H9 (cell line): ENCODE measurements around the gene SETD1A. TPM values are rescaled to one million over a fixed set of nuclear protein-coding genes. Genes with fewer than 3 reads are reported as not detected.
A peak's percentile ranks its signal among the peaks of the same experiment; 100 is the strongest.

Source experiments
- DNase-seq: peaks from one replicate; pipeline ENCODE4 v3.0.0-alpha.2; 2017
- H2AFZ ChIP-seq: one replicate; pipeline ENCODE4 v1.6.1; 2013; ENCODE audit warnings: mild to moderate bottlenecking, low read length, control low read depth, moderate library complexity
- H2AK5ac ChIP-seq: 2 replicates; pipeline ENCODE4 v1.6.1; 2013; ENCODE audit warnings: low read length, control low read depth, mixed read lengths; ENCODE audit not compliant: insufficient read length
- H2BK120ac ChIP-seq: one replicate; pipeline ENCODE4 v1.6.1; 2013; ENCODE audit warnings: low read depth, mild to moderate bottlenecking, low read length, control low read depth, inconsistent platforms; ENCODE audit not compliant: poor library complexity, severe bottlenecking
- H2BK12ac ChIP-seq: 2 replicates; pipeline ENCODE4 v1.6.1; 2013; ENCODE audit warnings: low read length, control low read depth, mixed read lengths, low read depth; ENCODE audit not compliant: insufficient read length
- H2BK15ac ChIP-seq: 2 replicates; pipeline ENCODE4 v1.6.1; 2013; ENCODE audit warnings: low read depth, low read length, control low read depth
- H2BK20ac ChIP-seq: one replicate; pipeline ENCODE4 v1.6.1; 2013; ENCODE audit warnings: low read depth, mild to moderate bottlenecking, low read length, control low read depth, inconsistent platforms; ENCODE audit not compliant: poor library complexity, severe bottlenecking
- H2BK5ac ChIP-seq: 2 replicates; pipeline ENCODE4 v1.6.1; 2013; ENCODE audit warnings: low read length, control low read depth, mixed read lengths; ENCODE audit not compliant: insufficient read length
- H3K14ac ChIP-seq: 2 replicates; pipeline ENCODE4 v1.6.1; 2013; ENCODE audit warnings: low read length, control low read depth; ENCODE audit not compliant: insufficient read depth
- H3K18ac ChIP-seq: 2 replicates; pipeline ENCODE4 v1.6.1; 2013; ENCODE audit warnings: low read depth, mild to moderate bottlenecking, mixed read lengths, low read length, control low read depth; ENCODE audit not compliant: insufficient read length
- H3K23ac ChIP-seq: 2 replicates; pipeline ENCODE4 v1.6.1; 2013; ENCODE audit warnings: low read length, control low read depth, mixed read lengths, low read depth; ENCODE audit not compliant: insufficient read length
- H3K23me2 ChIP-seq: 2 replicates; pipeline ENCODE4 v1.6.1; 2013; ENCODE audit warnings: low read depth, mild to moderate bottlenecking, mixed read lengths, low read length, control low read depth; ENCODE audit not compliant: insufficient read length, poor library complexity, severe bottlenecking
- H3K27ac ChIP-seq: 2 replicates; pipeline ENCODE4 v1.5.1; 2013; ENCODE audit warnings: low read length, control low read depth, mixed read lengths, low read depth; ENCODE audit not compliant: insufficient read length
- H3K27me3 ChIP-seq: 2 replicates; pipeline ENCODE4 v1.6.1; 2013; ENCODE audit warnings: low read length, control low read depth, inconsistent platforms; ENCODE audit not compliant: insufficient read depth
- H3K4ac ChIP-seq: 2 replicates; pipeline ENCODE4 v1.6.1; 2013; ENCODE audit warnings: low read depth, mild to moderate bottlenecking, control low read depth, inconsistent platforms, low read length, moderate library complexity
- H3K4me1 ChIP-seq: 2 replicates; pipeline ENCODE4 v1.6.1; 2013; ENCODE audit warnings: low read length, control low read depth, inconsistent platforms; ENCODE audit not compliant: insufficient read depth
- H3K4me2 ChIP-seq: 2 replicates; pipeline ENCODE4 v1.6.1; 2013; ENCODE audit warnings: low read length, control low read depth, mixed read lengths; ENCODE audit not compliant: insufficient read length, insufficient read depth
- H3K56ac ChIP-seq: 2 replicates; pipeline ENCODE4 v1.6.1; 2013; ENCODE audit warnings: low read depth, mild to moderate bottlenecking, mixed read lengths, low read length, control low read depth; ENCODE audit not compliant: insufficient read length
- H3K79me1 ChIP-seq: 2 replicates; pipeline ENCODE4 v1.6.1; 2013; ENCODE audit warnings: low read depth, mild to moderate bottlenecking, moderate library complexity, low read length, control low read depth, inconsistent platforms; ENCODE audit not compliant: insufficient read depth, poor library complexity, severe bottlenecking
- H3K79me2 ChIP-seq: 2 replicates; pipeline ENCODE4 v1.6.1; 2013; ENCODE audit warnings: low read length, control low read depth, inconsistent platforms; ENCODE audit not compliant: insufficient read depth
- H3K9ac ChIP-seq: 2 replicates; pipeline ENCODE4 v1.6.1; 2013; ENCODE audit warnings: low read length, control low read depth, mixed read lengths; ENCODE audit not compliant: insufficient read length; ENCODE audit errors: extremely low read depth
- H3K9me3 ChIP-seq: one replicate; pipeline ENCODE4 v1.6.1; 2013; ENCODE audit warnings: low read depth, low read length, inconsistent platforms; ENCODE audit not compliant: control insufficient read depth
- H3T11ph ChIP-seq: one replicate; pipeline ENCODE4 v1.6.1; 2013; ENCODE audit warnings: mild to moderate bottlenecking, low read length, control low read depth, inconsistent platforms
- H4K20me1 ChIP-seq: one replicate; pipeline ENCODE4 v1.6.1; 2013; ENCODE audit not compliant: control insufficient read depth, insufficient read length, insufficient read depth
- H4K5ac ChIP-seq: 2 replicates; pipeline ENCODE4 v1.6.1; 2013; ENCODE audit warnings: low read depth, mild to moderate bottlenecking, mixed read lengths, low read length, control low read depth; ENCODE audit not compliant: insufficient read length
- H4K8ac ChIP-seq: replicated peaks from 2 replicates; pipeline ENCODE4 v1.6.1; 2013; ENCODE audit warnings: low read length, control low read depth, mixed read lengths, low read depth; ENCODE audit not compliant: insufficient read length
- H4K91ac ChIP-seq: 2 replicates; pipeline ENCODE4 v1.6.1; 2013; ENCODE audit warnings: low read depth, mild to moderate bottlenecking, moderate library complexity, mixed read lengths, low read length, control low read depth; ENCODE audit not compliant: insufficient read length
- H3K27ac Mint-ChIP-seq, 3 experiments: 2 replicates in 2 of 3; 3 replicates in 1 of 3; pipeline ENCODE4 v1.8.0; 2020 to 2021; ENCODE audit warnings: mixed read lengths in 3 of 3, mild to moderate bottlenecking in 1 of 3, moderate library complexity in 1 of 3
- H3K27me3 Mint-ChIP-seq: 2 replicates; pipeline ENCODE4 v1.8.0; 2021; ENCODE audit warnings: low read depth, mild to moderate bottlenecking, moderate library complexity, mixed read lengths
- H3K36me3 Mint-ChIP-seq, 3 experiments: 2 replicates in 2 of 3; 3 replicates in 1 of 3; pipeline ENCODE4 v1.8.0; 2020 to 2021; ENCODE audit warnings: low read depth in 3 of 3, mixed read lengths in 3 of 3; ENCODE audit not compliant: insufficient read depth in 1 of 3
- H3K4me1 Mint-ChIP-seq, 2 experiments: 2 replicates each; pipeline ENCODE4 v1.8.0; 2020; ENCODE audit warnings: mixed read lengths in 2 of 2
- H3K4me3 Mint-ChIP-seq, 2 experiments: 2 replicates in 1 of 2; 3 replicates in 1 of 2; pipeline ENCODE4 v1.8.0; 2020 to 2021; ENCODE audit warnings: mild to moderate bottlenecking in 2 of 2, mixed read lengths in 2 of 2, moderate library complexity in 1 of 2
- H3K9me3 Mint-ChIP-seq, 2 experiments: 2 replicates in 1 of 2; 3 replicates in 1 of 2; pipeline ENCODE4 v1.8.0; 2020; ENCODE audit warnings: mild to moderate bottlenecking in 2 of 2, mixed read lengths in 2 of 2, moderate library complexity in 1 of 2
- CTCF ChIP-seq: fragments of 200-600 bp; sonication (generic); conservative IDR thresholded peaks from 3 replicates; pipeline ENCODE4 v1.8.0; 2021; ENCODE audit warnings: antibody characterized with exemption, mild to moderate bottlenecking
- WGBS: extraction: QIAGEN DNeasy Blood & Tissue Kit; methylation state at CpG from one replicate; pipeline ENCODE4 v1.1.7; 2013; ENCODE audit warnings: missing lambda C conversion rate, low lambda C conversion rate, mixed read lengths; ENCODE audit not compliant: insufficient read length; ENCODE audit errors: extremely low coverage; 5-methylcytosine and 5-hydroxymethylcytosine counted together
- total RNA-seq: library from RNA; stranded (reverse); gene quantifications from 2 replicates; pipeline ENCODE4 v1.2.1, GENCODE V29; 2021

SETD1A gene
- total RNA-seq, 1 experiment from 2014 or later = 36.9 TPM

- no peak overlapping the region for H3K56ac ChIP-seq
- no CpG with 5 or more reads among the region's 44 CpGs for WGBS
- H2AFZ ChIP-seq = no peak overlapping the region
- no peak overlapping the region for H2BK12ac ChIP-seq
- H4K20me1 ChIP-seq = no peaks in the 10 kb centered on the region
- H3K9me3 Mint-ChIP-seq = no peaks in the 10 kb centered on the region; a peak in 1 of 5 replicates
- no peak overlapping the region for H2BK20ac ChIP-seq
- H3K27ac ChIP-seq = no peak overlapping the region
- no peak overlapping the region for H4K5ac ChIP-seq
- H3K4me1 ChIP-seq = no peaks in the 10 kb centered on the region
- H3K4ac ChIP-seq = no peak overlapping the region
- no peak overlapping the region for H3K9ac ChIP-seq
- H4K91ac ChIP-seq = no peak overlapping the region
- TF ChIP-seq CTCF = peak; percentile 34; the same call in 2 of the 3 replicates
- peak overlapping the region; percentile 2 for H3K18ac ChIP-seq
- peak overlapping the region; percentile 71 for H3K4me2 ChIP-seq
- H3K9me3 ChIP-seq = no peaks in the 10 kb centered on the region
- no peak overlapping the region for H3K23ac ChIP-seq
- H3K27me3 ChIP-seq = no peaks in the 10 kb centered on the region
- H3K79me2 ChIP-seq = no peaks in the 10 kb centered on the region
- H3K79me1 ChIP-seq = no peaks in the 10 kb centered on the region
- peaks cover 15 to 33% (median 24%) of the 10 kb centered on the region in 3 experiments; a peak in 6 of 7 replicates for H3K36me3 Mint-ChIP-seq
- no peak overlapping the region for H2AK5ac ChIP-seq
- H3K27ac Mint-ChIP-seq = peak overlapping the region; percentile 94 to 98 (median 97); a peak in 6 of 7 replicates
- H2BK120ac ChIP-seq = no peak overlapping the region
- H2BK15ac ChIP-seq = no peak overlapping the region
- no peak overlapping the region for H4K8ac ChIP-seq
- H3K23me2 ChIP-seq = peaks cover 11% of the 10 kb centered on the region
- H3K4me1 Mint-ChIP-seq = peaks cover 23% of the 10 kb centered on the region in 2 experiments
- DNase-seq = peak; percentile 100
- peak overlapping the region; percentile 4 for H3K14ac ChIP-seq
- H3T11ph ChIP-seq = no peak overlapping the region
- no peaks in the 10 kb centered on the region for H3K27me3 Mint-ChIP-seq
- no peak overlapping the region for H2BK5ac ChIP-seq
- peak overlapping the region; percentile 79 to 87 for H3K4me3 Mint-ChIP-seq
Measured at GRCh38 chr16:30947859-30948666, 9.5 kb upstream of the SETD1A start.
